EH (cell line): ENCODE results near the gene PTMA.

Source experiments
- DNase-seq: peaks from one replicate; pipeline ENCODE4 v3.0.0-alpha.2; 2015; ENCODE audit warnings: low read depth

The PTMA gene

DNA sequence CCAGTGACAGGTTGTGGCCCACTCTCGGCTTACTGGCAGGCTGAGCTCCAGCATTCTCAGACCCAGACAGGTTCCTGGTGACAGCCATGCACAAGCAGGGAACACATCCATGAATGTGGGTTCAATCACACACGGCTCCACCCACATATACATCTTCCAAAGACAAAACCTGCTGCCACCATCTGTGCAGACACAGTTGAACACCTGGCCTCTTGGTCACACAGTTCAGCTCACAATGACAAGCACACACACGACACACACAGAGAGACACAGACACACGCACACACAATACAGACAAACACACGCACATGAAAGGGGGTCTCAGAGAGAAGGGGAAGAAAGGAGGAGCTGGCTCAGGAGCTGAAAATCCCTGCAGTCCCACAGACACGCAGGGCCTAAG, 32.1 kb upstream of the PTMA start:
- no peak for DNase-seq

GRCh38 chr2:231677632-231678104, 30.7 kb upstream of the PTMA start:
- peak; percentile 82 for DNase-seq

DNA sequence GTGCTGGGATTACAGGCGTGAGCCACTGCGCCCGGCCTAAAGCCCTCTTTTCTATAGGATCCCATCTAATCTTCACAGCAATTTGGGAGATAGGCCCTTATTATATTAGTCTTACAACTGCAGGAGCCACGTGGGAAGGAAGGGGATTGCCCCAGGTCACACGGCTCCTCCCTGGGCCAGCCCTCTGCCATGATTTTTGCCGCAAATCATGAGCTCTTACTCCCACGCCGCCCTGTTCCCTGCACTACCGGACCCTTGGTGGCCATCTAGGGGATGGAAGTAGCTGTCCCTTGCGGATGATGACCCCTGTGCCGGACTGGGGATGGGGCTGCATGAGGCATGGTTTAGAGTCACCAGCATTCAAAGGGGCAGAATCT, 28.4 kb upstream of the PTMA start:
- no peak for DNase-seq

DNA sequence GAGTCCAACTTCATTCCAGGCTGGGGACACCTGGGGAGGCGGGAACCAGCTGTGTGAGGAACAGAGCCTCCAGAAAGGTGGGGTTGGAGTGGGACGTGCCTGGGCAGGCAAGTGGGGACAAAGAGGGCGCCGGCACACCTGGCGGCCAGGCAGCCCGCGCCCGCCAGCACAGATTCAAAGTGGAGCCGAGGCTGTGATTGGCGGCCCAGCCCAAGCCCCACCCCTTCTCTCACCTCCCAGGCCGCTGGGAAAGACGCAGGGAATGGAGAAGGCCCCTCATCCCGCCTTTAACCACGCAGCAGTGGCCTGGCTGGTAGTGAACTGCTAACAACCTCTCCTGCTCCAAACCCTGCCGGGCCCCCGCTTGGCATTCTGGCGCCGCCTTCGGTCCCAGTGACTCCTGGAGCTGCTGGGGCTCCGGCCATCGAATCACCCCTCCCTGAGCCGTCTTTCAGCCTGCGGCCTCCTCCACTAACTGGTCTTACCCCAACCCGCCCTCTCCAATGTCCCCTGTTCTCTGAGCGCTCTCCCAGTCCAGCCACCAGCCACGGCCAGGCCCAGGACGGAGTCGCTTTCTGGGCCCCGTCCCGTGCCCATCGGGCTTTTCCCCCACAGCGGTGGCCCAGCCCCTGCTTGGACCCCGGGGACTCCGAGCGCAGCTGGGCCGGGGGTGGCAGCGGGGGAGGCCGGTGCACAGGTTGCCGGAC, 27.9 kb upstream of the PTMA start:
- peak; percentile 24 for DNase-seq

GRCh38 chr2:231680992-231681852, 27.1 kb upstream of the PTMA start:
- DNase-seq, result peak; percentile 90

DNA sequence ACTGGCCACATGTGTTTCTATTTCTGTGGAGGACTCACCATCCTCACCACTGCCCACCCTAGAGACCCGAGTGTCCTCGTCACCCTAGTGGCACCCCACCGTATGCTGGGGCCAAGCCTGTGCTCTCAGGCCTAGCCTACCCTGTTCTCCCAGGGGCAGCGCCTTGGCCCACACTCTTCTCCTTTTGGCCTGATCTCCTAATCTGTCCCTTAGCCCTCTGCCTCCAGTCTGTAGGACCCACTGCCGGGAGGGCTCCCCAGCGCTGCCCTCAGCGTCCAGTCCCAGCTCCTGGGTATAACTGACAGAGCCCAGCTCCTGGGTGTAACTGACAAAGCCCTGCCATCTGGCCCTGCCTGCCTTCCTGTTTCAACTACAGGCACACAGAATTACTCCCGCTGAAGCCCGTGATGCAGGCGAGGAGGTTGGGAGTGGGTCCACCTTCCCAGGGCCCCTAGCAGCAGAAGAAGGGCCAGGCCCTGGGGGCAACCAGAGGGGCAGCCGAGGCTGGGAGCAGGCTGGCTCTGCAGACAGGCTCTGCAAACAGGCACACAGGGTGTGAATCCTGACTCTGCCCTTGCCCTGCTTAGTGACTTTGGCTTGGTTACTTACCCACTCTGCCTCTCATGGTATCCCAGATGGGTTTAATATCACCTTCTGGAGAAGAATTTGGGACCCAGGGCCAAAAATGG, 25.6 kb upstream of the PTMA start:
- DNase-seq, result no peak

DNA sequence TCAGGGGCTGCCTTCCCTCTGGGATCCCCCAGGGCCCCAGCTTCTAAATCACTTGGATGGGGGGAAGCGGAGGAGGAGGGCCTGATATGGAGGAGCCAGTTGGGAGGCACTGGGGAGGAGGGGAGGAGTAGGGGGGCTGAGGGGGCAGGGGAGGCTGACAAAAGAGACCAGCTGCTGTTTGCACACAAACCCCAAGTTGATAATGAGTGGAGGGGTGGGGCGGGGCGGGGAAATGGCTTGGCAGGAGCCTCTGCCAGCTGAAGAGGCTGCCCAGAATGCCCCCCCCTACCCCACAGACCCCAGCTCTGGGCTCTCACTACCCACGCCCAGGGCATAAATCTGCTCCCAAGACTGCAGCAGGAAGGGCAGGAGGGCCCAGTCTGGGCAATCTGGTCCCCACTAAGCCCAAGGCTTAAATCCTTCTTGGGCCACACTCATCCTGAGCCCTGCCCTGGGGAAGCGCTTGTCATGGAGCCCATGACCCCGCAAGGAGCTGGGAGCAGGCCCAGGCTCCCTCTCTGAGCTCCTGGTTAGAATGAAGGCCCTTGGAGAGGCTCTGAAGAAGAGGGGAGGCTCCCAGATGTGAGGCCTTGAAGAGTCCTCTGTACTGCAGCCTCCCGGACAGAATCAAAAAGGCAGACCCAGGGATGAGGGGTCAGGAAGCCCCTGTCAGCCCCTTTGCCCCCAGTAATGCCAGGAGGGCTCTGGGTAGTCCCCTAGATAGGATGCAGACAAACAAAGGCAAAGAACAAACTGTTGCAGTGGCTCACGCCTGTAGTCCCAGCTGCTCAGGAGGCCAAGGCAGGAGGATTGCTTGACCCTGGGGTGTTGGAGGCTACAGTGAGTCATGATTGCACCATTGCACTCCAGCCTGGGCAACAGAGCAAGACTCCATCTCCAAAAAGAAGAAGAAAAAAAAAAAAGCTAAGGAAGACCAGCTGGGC, 24.8 kb upstream of the PTMA start:
- no peak for DNase-seq

GRCh38 chr2:231684314-231685223, 23.8 kb upstream of the PTMA start:
- DNase-seq, result no peak

GRCh38 chr2:231685349-231686191, 22.8 kb upstream of the PTMA start:
- no peak for DNase-seq

GRCh38 chr2:231686192-231687100, 21.9 kb upstream of the PTMA start:
- DNase-seq, result no peak

- DNase-seq, result peak; percentile 55
These were observed 21.0 kb upstream of the PTMA start for GRCh38 chr2:231687133-231687852.

DNA sequence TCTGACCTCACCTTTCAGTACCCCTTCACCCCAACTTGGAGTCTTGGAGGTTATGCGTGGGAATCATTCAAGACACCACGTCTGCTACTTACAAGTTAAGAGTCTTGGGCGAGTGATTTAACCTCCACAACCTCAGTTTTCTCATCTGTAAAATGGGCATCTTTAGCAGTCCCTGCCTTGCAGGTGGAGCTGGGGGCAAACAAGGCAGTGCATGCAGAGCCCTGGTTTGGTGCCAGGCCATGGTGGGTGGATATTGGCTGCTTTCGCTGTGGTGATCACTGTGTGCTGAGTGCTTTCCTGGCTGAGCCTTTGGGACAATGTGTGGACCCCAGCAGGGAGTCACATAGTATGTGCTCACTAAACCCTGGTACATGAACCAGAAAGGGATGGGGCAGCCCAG, 20.4 kb upstream of the PTMA start:
- no peak for DNase-seq

DNA sequence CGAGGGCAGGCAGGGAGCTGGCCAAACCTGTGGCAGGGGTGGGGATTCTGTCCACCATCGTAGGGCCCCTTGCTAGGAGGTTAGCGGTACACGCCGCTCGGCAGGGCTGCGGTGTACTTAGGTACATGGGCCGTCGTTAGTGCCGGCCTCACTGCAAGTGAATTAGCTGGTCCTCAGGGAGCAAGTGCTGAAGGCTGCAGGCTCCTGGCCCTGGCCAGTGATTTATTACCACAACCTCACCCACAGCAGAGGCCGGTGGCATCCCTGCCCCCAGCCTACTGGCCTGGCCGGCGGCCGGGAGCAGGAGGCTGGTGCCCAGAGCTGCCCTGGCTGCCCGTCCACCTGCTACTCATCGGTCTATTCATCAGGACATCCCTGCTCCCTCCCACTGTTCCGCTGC, 19.6 kb upstream of the PTMA start:
- no peak for DNase-seq

GRCh38 chr2:231689124-231689893, 19.0 kb upstream of the PTMA start:
- DNase-seq, result no peak

DNA sequence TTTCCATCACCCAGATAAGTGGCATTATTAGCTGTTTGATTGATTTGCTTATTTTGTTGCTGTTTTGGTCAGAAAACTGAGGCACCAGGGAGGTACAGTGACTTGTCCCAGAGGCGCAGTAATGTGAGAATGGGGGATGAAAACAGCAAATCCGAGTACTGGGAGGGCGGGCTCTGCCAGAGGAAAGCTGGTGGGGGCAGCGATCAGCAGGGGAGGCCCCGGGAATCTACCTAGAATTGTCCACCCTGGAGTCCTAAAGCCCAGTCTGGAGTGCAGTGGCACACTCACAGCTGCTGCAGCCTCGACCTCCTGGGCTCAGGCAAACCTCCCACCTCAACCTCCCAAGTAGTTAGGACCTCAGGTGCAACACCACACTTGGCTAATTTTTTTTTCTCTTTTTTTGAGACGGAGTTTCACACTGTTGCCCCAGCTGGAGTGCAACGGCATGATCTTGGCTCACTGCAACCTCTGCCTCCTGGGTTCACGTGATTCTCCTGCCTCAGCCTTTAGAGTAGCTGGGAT, 17.0 kb upstream of the PTMA start:
- no peak for DNase-seq

GRCh38 chr2:231692847-231693246, 15.5 kb upstream of the PTMA start:
- no peak for DNase-seq

DNA sequence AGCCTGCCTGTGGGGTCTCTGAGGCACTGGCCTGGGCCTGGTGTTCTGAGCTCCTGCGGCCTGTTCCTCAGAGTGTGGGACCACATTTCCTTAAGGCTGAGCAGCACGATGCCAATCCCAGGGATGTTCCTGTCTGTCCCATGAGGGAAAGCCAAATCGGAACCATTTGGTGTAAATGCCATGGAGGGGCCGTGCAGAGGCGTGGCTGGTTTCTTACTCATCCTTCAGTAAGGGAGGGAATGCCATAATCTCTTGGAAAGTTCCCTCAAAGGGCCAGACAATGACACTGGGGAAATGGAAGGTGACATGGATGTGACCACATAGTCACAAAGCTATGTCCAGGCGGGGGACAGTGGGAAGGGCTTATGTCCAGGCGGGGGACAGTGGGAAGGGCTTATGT, 14.4 kb upstream of the PTMA start:
- DNase-seq, result peak; percentile 64
